ENCODE results near the gene HPSE2.

HPSE2 gene

DNA sequence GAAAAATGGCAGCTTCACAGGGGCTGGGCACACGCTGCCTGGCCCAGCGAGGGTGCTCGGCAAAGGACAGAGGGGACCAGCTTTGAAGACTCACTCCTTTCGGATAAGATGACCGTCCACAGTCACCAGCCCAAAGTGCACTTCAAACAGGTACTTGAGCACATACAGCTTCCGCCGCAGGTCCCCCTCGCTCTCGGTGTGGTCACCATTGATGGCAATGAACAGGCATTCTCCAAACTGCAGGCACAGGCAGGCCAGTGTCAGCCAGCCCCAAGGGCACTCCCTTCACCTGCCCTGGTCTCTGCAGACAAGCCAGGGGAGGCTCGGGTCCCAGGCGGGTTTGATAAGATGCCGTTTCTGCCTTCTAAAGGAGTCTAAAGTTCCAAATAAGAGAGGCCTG lies 800.5 kb downstream of the HPSE2 start:
- H3K36me3 ChIP-seq (ENCODE audit: control insufficient read depth, insufficient read depth, low read length), result peaks cover 14% of the 10 kb centered on the region
- H3K27me3 ChIP-seq (ENCODE audit: control insufficient read depth, insufficient read depth, low read length), result no peaks in the 10 kb centered on the region
- H3K9ac ChIP-seq (ENCODE audit: low read length), result no peak overlapping the region
- H3K4me3 ChIP-seq (ENCODE audit: low read length), result no peak overlapping the region
- no peaks in the 10 kb centered on the region for H3K9me3 ChIP-seq (ENCODE audit: control insufficient read depth, low read length)
- H3K4me1 ChIP-seq (ENCODE audit: control insufficient read depth, insufficient read depth, low read length), result no peaks in the 10 kb centered on the region

DNA sequence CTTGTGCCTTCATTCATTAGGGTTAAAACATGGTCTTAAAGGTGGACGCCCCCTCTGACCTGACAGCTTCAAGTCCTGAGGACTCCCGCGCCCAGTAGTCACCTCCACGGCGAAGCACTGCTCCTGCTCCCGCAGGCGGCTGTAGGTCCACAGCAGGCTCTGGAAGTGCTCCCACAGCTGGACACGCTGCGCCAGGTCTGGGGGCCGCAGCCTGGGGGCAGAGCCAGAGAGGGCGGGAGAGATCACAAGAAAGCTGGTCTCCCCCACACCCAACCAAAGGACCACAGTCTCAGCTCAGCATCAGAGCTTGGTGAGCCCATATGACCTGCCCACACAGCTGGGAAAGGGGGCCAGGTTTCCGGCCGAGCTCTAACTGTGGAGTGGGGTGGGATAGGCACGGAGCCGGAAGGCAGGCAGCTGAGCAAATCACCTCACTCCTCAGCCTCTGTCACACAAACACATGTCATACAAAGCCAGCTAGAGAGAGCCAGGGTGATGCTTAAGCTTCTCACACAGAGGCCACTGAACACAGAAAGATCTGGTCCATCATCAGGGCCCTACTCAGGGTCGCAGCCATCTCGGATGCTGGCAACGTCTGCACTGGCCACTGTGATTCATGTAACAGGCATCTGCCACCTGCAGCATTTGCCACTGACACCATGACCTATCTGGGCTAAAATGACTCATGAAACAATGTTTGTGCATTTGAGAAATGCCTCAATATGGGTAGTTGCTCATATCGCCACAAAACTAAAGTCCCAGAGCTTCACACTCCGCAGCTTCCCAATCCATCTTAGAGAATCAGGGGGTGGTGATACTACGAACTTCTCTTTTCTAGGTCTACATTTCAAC lies 801.5 kb downstream of the HPSE2 start:
- Histone ChIP-seq H3K9ac (ENCODE audit: low read length) (no peak overlapping the region), H3K36me3 (ENCODE audit: control insufficient read depth, insufficient read depth, low read length) (peaks cover 14% of the 10 kb centered on the region), H3K27me3 (ENCODE audit: control insufficient read depth, insufficient read depth, low read length) (no peaks in the 10 kb centered on the region), H3K4me1 (ENCODE audit: control insufficient read depth, insufficient read depth, low read length) (no peaks in the 10 kb centered on the region), H3K9me3 (ENCODE audit: control insufficient read depth, low read length) (no peaks in the 10 kb centered on the region), H3K4me3 (ENCODE audit: low read length) (no peak overlapping the region)

DNA sequence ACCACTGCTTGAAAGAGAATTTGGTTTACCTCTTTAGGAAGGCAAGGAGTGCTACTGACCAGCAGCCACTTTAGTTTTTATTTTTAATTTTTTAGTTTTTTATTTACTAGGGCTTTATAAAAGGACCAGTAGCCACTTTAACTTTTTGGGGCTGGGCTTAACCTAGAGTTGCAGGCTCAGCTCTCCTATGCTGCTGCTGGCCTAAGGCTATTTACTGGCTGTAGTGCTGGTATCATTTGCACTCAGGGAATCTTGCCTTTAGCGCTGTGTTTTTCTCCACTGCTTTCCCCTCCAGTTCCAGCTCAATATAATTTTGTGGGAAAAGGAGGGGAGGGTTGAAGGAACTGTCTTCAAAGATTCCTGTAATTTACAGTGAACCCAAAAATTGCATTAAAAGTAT lies 802.3 kb downstream of the HPSE2 start:
- Histone ChIP-seq H3K36me3 (ENCODE audit: control insufficient read depth, insufficient read depth, low read length) (peaks cover 14% of the 10 kb centered on the region), H3K9ac (ENCODE audit: low read length) (no peak overlapping the region), H3K4me3 (ENCODE audit: low read length) (no peak overlapping the region), H3K9me3 (ENCODE audit: control insufficient read depth, low read length) (no peaks in the 10 kb centered on the region), H3K4me1 (ENCODE audit: control insufficient read depth, insufficient read depth, low read length) (no peaks in the 10 kb centered on the region), H3K27me3 (ENCODE audit: control insufficient read depth, insufficient read depth, low read length) (no peaks in the 10 kb centered on the region)

- Histone ChIP-seq H3K4me1 (ENCODE audit: control insufficient read depth, insufficient read depth, low read length) (no peaks in the 10 kb centered on the region), H3K27me3 (ENCODE audit: control insufficient read depth, insufficient read depth, low read length) (no peaks in the 10 kb centered on the region), H3K9me3 (ENCODE audit: control insufficient read depth, low read length) (no peaks in the 10 kb centered on the region), H3K9ac (ENCODE audit: low read length) (no peak overlapping the region), H3K36me3 (ENCODE audit: control insufficient read depth, insufficient read depth, low read length) (peaks cover 14% of the 10 kb centered on the region), H3K4me3 (ENCODE audit: low read length) (no peak overlapping the region)
These were observed 803.3 kb downstream of the HPSE2 start for GRCh38 chr10:98432330-98432729.

DNA sequence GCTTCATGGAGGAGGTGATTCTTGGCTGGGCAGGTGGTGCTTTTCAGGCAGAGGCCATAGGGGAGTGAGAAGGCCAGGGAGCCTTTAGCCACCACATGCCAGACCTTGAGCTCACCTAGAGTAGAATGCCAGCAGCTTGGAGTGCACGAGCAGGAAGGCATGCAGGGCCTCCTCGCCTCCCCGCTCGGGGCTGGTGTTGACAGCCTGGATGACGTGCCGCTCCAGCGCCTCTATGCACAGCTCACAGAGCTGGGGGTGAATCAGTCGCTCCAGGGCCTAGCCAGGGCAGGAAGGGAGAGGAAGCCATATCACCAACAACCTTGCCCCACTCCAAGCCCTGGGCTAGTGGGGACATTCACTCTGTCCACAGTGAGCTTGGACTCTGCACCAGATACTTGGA lies 804.6 kb downstream of the HPSE2 start:
- H3K36me3 ChIP-seq (ENCODE audit: control insufficient read depth, insufficient read depth, low read length), result peaks cover 14% of the 10 kb centered on the region
- no peaks in the 10 kb centered on the region for H3K9me3 ChIP-seq (ENCODE audit: control insufficient read depth, low read length)
- H3K4me1 ChIP-seq (ENCODE audit: control insufficient read depth, insufficient read depth, low read length), result no peaks in the 10 kb centered on the region
- no peaks in the 10 kb centered on the region for H3K27me3 ChIP-seq (ENCODE audit: control insufficient read depth, insufficient read depth, low read length)
- no peak overlapping the region for H3K4me3 ChIP-seq (ENCODE audit: low read length)
- no peak overlapping the region for H3K9ac ChIP-seq (ENCODE audit: low read length)

- H3K36me3 ChIP-seq (ENCODE audit: control insufficient read depth, insufficient read depth, low read length), result peaks cover 14% of the 10 kb centered on the region
- no peaks in the 10 kb centered on the region for H3K27me3 ChIP-seq (ENCODE audit: control insufficient read depth, insufficient read depth, low read length)
- no peak overlapping the region for H3K9ac ChIP-seq (ENCODE audit: low read length)
- H3K4me3 ChIP-seq (ENCODE audit: low read length), result no peak overlapping the region
- no peaks in the 10 kb centered on the region for H3K9me3 ChIP-seq (ENCODE audit: control insufficient read depth, low read length)
- no peaks in the 10 kb centered on the region for H3K4me1 ChIP-seq (ENCODE audit: control insufficient read depth, insufficient read depth, low read length)
These were observed 805.2 kb downstream of the HPSE2 start for GRCh38 chr10:98430427-98430826.

GRCh38 chr10:98429320-98430072 lies 806.2 kb downstream of the HPSE2 start:
- H3K36me3 ChIP-seq (ENCODE audit: control insufficient read depth, insufficient read depth, low read length), result peaks cover 7% of the 10 kb centered on the region
- no peaks in the 10 kb centered on the region for H3K9me3 ChIP-seq (ENCODE audit: control insufficient read depth, low read length)
- no peak overlapping the region for H3K9ac ChIP-seq (ENCODE audit: low read length)
- H3K27me3 ChIP-seq (ENCODE audit: control insufficient read depth, insufficient read depth, low read length), result no peaks in the 10 kb centered on the region
- no peak overlapping the region for H3K4me3 ChIP-seq (ENCODE audit: low read length)
- H3K4me1 ChIP-seq (ENCODE audit: control insufficient read depth, insufficient read depth, low read length), result no peaks in the 10 kb centered on the region

GRCh38 chr10:98427011-98427515 lies 808.6 kb downstream of the HPSE2 start:
- H3K4me3 ChIP-seq (ENCODE audit: low read length), result no peak overlapping the region
- H3K4me1 ChIP-seq (ENCODE audit: control insufficient read depth, insufficient read depth, low read length), result no peaks in the 10 kb centered on the region
- H3K9me3 ChIP-seq (ENCODE audit: control insufficient read depth, low read length), result no peaks in the 10 kb centered on the region
- no peaks in the 10 kb centered on the region for H3K27me3 ChIP-seq (ENCODE audit: control insufficient read depth, insufficient read depth, low read length)
- H3K36me3 ChIP-seq (ENCODE audit: control insufficient read depth, insufficient read depth, low read length), result no peaks in the 10 kb centered on the region
- no peak overlapping the region for H3K9ac ChIP-seq (ENCODE audit: low read length)

- Histone ChIP-seq H3K9ac (ENCODE audit: low read length) (no peak overlapping the region), H3K36me3 (ENCODE audit: control insufficient read depth, insufficient read depth, low read length) (no peaks in the 10 kb centered on the region), H3K4me3 (ENCODE audit: low read length) (no peak overlapping the region), H3K9me3 (ENCODE audit: control insufficient read depth, low read length) (no peaks in the 10 kb centered on the region), H3K4me1 (ENCODE audit: control insufficient read depth, insufficient read depth, low read length) (no peaks in the 10 kb centered on the region), H3K27me3 (ENCODE audit: control insufficient read depth, insufficient read depth, low read length) (no peaks in the 10 kb centered on the region)
These were observed 809.9 kb downstream of the HPSE2 start for GRCh38 chr10:98425511-98426352.

DNA sequence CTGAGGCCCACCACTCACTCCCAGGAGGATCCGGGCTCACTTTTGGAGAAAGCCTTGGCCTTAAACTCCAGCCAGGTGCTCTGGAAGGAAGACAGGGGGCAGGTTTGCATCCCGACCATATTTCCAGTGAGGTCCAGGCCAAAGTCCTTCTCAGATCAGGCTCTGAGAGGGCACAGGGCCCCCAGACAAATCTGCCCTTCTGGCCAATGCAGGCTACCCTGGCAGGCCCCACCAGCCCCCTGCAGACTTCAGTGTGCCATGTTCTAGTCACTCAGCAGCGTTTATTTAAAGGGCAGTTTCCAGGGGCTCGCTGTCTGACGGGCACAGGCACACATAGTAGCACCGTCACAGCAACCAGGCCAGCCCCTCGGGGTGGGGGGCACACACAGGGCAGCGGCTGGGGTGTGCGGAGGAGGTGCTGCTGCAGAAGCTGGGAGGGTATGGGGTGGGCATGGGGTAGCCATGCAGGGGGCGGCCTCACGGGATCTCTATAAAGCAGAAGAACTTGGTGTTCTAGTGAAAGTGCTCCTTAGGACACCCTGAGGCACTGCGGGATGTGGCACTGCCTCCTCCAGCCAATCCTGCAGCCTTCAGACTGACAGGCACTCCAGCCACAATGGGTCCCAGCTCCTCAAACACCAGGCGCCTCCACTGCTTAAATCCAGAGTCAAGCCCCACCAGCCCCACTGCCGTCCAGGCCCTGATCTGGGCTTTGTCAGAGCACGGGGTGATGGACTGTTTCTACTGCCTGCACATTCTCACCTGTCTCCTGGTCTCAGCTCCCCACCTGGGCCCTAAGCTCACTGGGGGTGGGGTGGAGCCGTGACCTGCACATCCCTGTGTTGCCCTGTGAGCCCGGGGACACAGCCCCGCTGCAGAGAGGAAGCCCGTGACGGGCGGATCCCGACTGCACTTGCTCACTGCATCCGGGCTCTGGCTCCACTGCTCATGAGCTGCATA lies 811.1 kb downstream of the HPSE2 start:
- no peaks in the 10 kb centered on the region for H3K4me1 ChIP-seq (ENCODE audit: control insufficient read depth, insufficient read depth, low read length)
- H3K9ac ChIP-seq (ENCODE audit: low read length), result no peak overlapping the region
- H3K36me3 ChIP-seq (ENCODE audit: control insufficient read depth, insufficient read depth, low read length), result no peaks in the 10 kb centered on the region
- no peak overlapping the region for H3K4me3 ChIP-seq (ENCODE audit: low read length)
- no peaks in the 10 kb centered on the region for H3K27me3 ChIP-seq (ENCODE audit: control insufficient read depth, insufficient read depth, low read length)
- H3K9me3 ChIP-seq (ENCODE audit: control insufficient read depth, low read length), result no peaks in the 10 kb centered on the region

DNA sequence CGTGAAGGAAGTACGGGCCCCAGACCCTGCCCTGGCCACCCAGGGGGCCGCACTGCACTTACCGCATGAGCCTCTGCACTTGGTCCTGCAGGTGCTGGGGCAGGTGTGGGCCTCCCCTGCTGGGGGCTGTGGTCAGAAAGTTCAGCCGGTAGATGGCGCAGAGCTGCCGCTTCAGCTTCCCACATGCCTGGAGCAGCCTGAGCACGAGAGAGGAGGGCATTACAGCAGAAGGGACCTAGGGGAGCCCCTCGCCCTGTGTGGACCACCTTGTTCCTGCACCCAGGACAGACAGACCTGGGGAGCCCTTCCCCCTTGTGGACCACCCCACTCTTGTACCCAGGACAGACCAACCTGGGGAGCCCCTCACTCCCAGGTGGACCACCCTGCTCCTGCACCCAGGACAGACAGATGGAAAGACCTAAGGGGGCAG lies 811.9 kb downstream of the HPSE2 start:
- no peak overlapping the region for H3K9ac ChIP-seq (ENCODE audit: low read length)
- H3K36me3 ChIP-seq (ENCODE audit: control insufficient read depth, insufficient read depth, low read length), result no peaks in the 10 kb centered on the region
- H3K4me3 ChIP-seq (ENCODE audit: low read length), result no peak overlapping the region

More for the DNA sequence above, 811.9 kb downstream of the HPSE2 start:
- Histone ChIP-seq H3K27me3 (ENCODE audit: control insufficient read depth, insufficient read depth, low read length) (no peaks in the 10 kb centered on the region), H3K9me3 (ENCODE audit: control insufficient read depth, low read length) (no peaks in the 10 kb centered on the region), H3K4me1 (ENCODE audit: control insufficient read depth, insufficient read depth, low read length) (no peaks in the 10 kb centered on the region)
